Upper lobe of left lung (tissue), 4 donors: ENCODE data around the gene PSMD1.

Experiments used
- CTCF ChIP-seq, 6 experiments: fragments of 450-650 bp in 4 of 6; fragments of 200-600 bp in 2 of 6; sonication (generic) in 2 of 6; IDR thresholded peaks; one replicate each; pipeline ENCODE4 v1.5.1; 2016 to 2019; ENCODE audit warnings: antibody characterized with exemption in 6 of 6
- EP300 ChIP-seq, 4 donors: sonication (generic); formaldehyde crosslinking; IDR thresholded peaks; one replicate each; pipeline ENCODE4 v1.5.1; 2017; ENCODE audit warnings: antibody characterized with exemption in 4 of 4, control low read depth in 2 of 4
- POLR2A ChIP-seq, 4 donors: fragments of 450-650 bp; IDR thresholded peaks; one replicate each; pipeline ENCODE4 v1.5.1; 2016 to 2017; ENCODE audit warnings: antibody characterized with exemption in 4 of 4, mild to moderate bottlenecking in 2 of 4
- POLR2AphosphoS5 ChIP-seq, 2 donors: sonication (generic); formaldehyde crosslinking; IDR thresholded peaks; one replicate each; pipeline ENCODE4 v1.5.1; 2017; ENCODE audit warnings: antibody characterized with exemption in 2 of 2

GRCh38 chr2:231185050-231185725 is 128.5 kb downstream of the PSMD1 start:
- no peak for TF ChIP-seq CTCF (IDR thresholded peaks at IDR 0.05)
- TF ChIP-seq POLR2A (IDR thresholded peaks at IDR 0.05): no peak
- no peak for TF ChIP-seq EP300 (IDR thresholded peaks at IDR 0.05)
- TF ChIP-seq POLR2AphosphoS5 (IDR thresholded peaks at IDR 0.05): no peak
